ENCODE data around the gene EFCAB9. TPM values are rescaled to one million over a fixed set of nuclear protein-coding genes. Genes with fewer than 3 reads are reported as not detected.
"Not testable (repeated sequence)": the region's sequence is repeated elsewhere in the genome, so short reads cannot be mapped to it uniquely, and the experiment has no call there.

Gene EFCAB9
- total RNA-seq, 2 experiments from 2014 or later = not detected

DNA sequence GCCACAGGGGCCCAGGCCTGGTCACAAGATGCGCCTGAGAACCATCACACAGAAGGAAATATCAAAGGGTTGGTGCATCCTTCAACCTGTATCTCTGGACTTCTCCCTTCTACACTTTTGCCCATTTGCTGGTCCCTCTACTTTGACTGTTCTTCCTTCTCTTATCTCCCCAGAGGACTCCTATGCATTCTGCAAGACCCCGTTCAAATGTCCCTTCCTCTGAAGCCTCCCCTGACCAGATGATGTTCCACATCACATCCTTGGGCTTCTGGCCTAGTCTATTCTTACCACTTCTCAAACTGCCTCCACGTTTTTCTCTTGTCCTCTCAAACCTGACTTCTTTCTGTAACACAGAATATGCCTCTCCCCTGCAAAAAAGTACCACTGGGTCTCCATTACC, 40.3 kb upstream of the EFCAB9 start:
- H3K27me3 Mint-ChIP-seq = no peaks in the 10 kb centered on the region
- ChIA-PET CTCF (interaction anchor here (0.8 to 2.2 kb wide), 3 partner anchors 9 to 35 kb away, joined by 3 to 7 read pairs (median 6); partner anchors contain the start of gene STK10), POLR2A (no interaction called here)
- DNase-seq = no peak
- H3K27ac Mint-ChIP-seq = no peak overlapping the region
- no peak overlapping the region for H3K4me3 Mint-ChIP-seq
- peaks cover 75% of the 10 kb centered on the region for H3K36me3 Mint-ChIP-seq (ENCODE audit: low read depth)
- H3K4me1 Mint-ChIP-seq = peaks cover 72% of the 10 kb centered on the region
- H3K9me3 Mint-ChIP-seq = no peaks in the 10 kb centered on the region

DNA sequence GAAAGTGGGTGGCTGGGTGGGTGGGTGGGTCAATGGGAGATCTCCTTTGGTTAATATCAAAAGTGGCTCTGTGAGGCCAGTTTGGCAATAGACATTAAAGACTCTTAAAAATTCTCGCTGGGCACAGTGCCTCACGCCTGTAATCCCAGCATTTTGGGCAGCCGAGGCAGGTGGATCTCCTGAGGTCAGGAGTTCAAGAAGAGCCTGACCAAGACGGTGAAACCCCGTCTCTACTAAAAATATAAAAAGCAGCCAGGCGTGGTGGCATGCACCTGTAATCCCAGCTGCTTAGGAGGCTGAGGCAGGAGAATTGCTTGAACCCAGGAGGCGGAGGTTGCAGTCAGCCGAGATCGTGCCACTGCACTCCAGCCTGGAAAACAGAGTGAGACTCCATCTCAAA, 38.9 kb upstream of the EFCAB9 start:
- DNase-seq, H3K9me3 Mint-ChIP-seq, H3K27ac Mint-ChIP-seq, H3K27me3 Mint-ChIP-seq, H3K4me3 Mint-ChIP-seq: not testable (repeated sequence)
- ChIA-PET CTCF (interaction anchor here (0.7 to 2.2 kb wide), 4 partner anchors 8 to 726 kb away, joined by 3 to 6 read pairs (median 4); partner anchors contain the start of gene STK10), POLR2A (interaction anchor here (0.6 kb wide), 1 partner anchor 1272 kb away, joined by 3 read pairs; no protein-coding TSS in a partner anchor)
- Mint-ChIP-seq H3K36me3 (ENCODE audit: low read depth) (peaks cover 69% of the 10 kb centered on the region), H3K4me1 (peaks cover 73% of the 10 kb centered on the region)

DNA sequence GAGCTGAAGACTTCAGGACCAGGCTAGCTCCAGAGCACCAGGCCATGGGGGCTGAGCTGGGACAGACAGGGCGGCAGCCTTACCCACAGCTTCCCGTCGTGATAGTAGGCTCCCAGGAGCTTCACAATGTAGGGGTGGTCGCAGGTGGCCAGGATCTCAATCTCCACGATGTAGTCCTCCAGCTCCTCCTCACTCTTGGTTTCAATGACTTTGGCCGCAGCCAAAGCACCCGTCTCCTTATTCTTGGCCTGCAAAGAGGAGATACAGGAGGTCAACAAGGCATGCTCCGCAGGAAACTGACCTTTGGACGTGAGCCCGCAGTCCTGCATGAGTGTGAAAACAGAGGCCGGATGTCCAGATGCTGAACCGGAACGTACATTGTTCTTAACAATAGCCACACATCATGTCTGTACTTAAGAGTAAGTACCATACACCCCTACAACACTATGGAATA, 37.4 kb upstream of the EFCAB9 start:
- Mint-ChIP-seq H3K4me3 (no peak overlapping the region), H3K9me3 (no peaks in the 10 kb centered on the region), H3K4me1 (peaks cover 71% of the 10 kb centered on the region)

DNA sequence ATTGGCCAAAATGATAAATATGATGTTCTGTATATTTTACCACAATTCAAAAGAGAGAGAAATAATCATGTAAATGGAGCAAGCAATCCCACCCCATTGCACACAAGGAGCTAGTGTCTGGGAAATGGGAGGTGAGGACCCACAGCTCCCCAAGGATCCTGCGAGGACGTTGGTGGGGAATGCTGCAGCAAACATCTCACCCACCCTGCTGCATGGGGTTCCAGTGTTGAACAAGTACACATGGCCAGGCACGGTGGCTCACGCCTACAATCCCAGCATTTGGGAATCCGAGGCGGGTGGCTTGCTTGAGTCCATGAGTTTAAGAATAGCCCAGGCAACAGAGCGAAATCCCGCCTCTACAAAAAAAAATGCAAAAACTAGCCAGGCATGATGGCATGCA, 35.0 kb upstream of the EFCAB9 start:
- CTCF ChIA-PET = interaction anchor here (0.7 kb wide), 1 partner anchor 27 kb away, joined by 3 read pairs; no protein-coding TSS in a partner anchor
- POLR2A ChIA-PET = no interaction called here
- no peak overlapping the region for H3K4me3 Mint-ChIP-seq

More for the DNA sequence above, 37.4 kb upstream of the EFCAB9 start:
- peaks cover 66% of the 10 kb centered on the region for H3K36me3 Mint-ChIP-seq (ENCODE audit: low read depth)
- DNase-seq = no peak
- ChIA-PET CTCF (interaction anchor here (0.7 to 1.7 kb wide), 7 partner anchors 9 to 32 kb away, joined by 3 to 5 read pairs (median 3); partner anchors contain the start of gene STK10), POLR2A (no interaction called here)
- no peaks in the 10 kb centered on the region for H3K27me3 Mint-ChIP-seq
- H3K27ac Mint-ChIP-seq = peak overlapping the region; percentile 14

DNA sequence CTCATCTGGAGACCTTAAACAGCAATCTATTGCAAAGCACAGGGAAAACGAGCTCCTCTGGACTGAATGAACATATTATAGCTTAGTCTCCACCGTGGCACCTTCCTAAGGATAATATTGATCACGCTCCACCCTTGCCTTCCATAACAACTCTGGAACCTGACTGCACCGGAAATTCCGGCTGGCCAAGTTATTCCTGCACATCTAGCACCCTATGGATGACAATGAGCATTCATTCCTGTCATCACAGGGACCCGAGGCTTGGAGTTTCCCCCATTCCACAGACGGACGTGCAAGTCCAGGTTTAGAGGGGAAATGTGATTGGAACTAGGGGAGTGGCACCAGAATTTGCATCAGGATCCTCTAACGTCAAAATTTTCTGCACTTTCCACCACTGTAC, 33.5 kb upstream of the EFCAB9 start:
- Mint-ChIP-seq H3K4me3 (no peak overlapping the region), H3K27me3 (no peaks in the 10 kb centered on the region), H3K36me3 (ENCODE audit: low read depth) (peaks cover 39% of the 10 kb centered on the region), H3K27ac (peak overlapping the region; percentile 80), H3K4me1 (peaks cover 64% of the 10 kb centered on the region), H3K9me3 (no peaks in the 10 kb centered on the region)
- ChIA-PET CTCF (interaction anchor here (1.3 to 2.2 kb wide), 3 partner anchors 9 to 14 kb away, joined by 4 to 8 read pairs (median 5); no protein-coding TSS in a partner anchor), POLR2A (no interaction called here)
- DNase-seq = no peak

More for the DNA sequence above, 35.0 kb upstream of the EFCAB9 start:
- Mint-ChIP-seq H3K9me3 (no peaks in the 10 kb centered on the region), H3K36me3 (ENCODE audit: low read depth) (peaks cover 50% of the 10 kb centered on the region), H3K27me3 (no peaks in the 10 kb centered on the region), H3K4me1 (peaks cover 68% of the 10 kb centered on the region), H3K27ac (peak overlapping the region; percentile 66)
- DNase-seq = no peak

DNA sequence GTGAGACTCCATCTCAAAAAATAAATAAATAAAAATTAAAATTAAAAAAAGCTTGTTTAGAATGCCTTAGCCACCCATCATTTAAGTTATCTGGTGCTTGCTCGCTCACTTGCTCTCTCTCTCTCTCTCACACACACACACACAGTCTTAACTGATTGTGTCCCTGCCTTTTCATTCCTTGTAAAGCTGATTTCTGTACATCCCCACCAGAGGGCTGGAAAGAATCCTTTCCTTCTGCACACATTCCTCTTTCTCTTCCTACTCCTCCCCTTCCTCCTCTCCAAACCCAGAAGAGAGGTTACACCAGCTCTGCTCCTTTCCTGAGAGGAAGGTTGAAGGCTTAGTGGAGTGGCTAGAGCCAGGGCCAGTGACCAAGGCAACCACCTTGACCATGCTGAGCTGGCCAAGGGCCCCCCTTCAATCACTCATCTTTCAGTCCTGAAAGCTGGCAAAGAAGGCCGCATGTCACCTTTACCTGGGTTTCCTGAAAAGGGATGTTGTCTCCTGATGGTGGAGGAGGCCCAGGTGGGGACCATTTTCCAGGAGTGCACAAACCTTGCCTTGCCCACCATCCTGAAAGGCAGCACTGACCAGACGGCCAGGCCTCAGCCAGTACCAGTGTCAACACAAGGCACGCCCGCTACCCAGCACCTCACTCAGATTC, 31.5 kb upstream of the EFCAB9 start:
- Mint-ChIP-seq H3K9me3 (no peaks in the 10 kb centered on the region), H3K27me3 (no peaks in the 10 kb centered on the region), H3K36me3 (ENCODE audit: low read depth) (peaks cover 41% of the 10 kb centered on the region), H3K4me3 (no peak overlapping the region), H3K27ac (peak overlapping the region; percentile 34), H3K4me1 (peaks cover 65% of the 10 kb centered on the region)
- ChIA-PET CTCF (interaction anchor here (0.5 to 2.0 kb wide), 4 partner anchors 8 to 155 kb away, joined by 3 to 7 read pairs (median 4); no protein-coding TSS in a partner anchor), POLR2A (no interaction called here)
- no peak for DNase-seq

DNA sequence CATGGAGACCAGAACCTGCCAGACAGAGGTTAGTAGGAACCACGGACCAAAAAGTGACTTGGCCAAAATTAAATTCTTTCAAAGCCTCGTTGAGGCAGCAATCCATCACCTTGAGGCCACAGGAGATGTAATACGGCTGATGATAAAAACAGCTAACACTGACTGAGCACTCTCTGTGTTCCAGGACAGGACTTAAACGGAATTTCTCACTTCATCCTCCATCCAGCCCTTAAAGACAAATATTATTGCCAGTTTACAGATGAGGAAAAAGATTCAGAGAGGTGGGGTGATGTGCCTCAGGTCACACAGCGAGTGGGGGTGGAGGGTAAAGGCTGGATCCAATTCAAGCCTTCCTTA, 31.0 kb upstream of the EFCAB9 start:
- ChIA-PET CTCF (interaction anchor here (1.3 to 2.0 kb wide), 4 partner anchors 9 to 156 kb away, joined by 3 to 6 read pairs (median 4); no protein-coding TSS in a partner anchor), POLR2A (no interaction called here)
- H3K27me3 Mint-ChIP-seq = no peaks in the 10 kb centered on the region
- DNase-seq = no peak
- no peak overlapping the region for H3K4me3 Mint-ChIP-seq
- no peak overlapping the region for H3K27ac Mint-ChIP-seq
- H3K4me1 Mint-ChIP-seq = peaks cover 67% of the 10 kb centered on the region
- peaks cover 39% of the 10 kb centered on the region for H3K36me3 Mint-ChIP-seq (ENCODE audit: low read depth)
- no peaks in the 10 kb centered on the region for H3K9me3 Mint-ChIP-seq

DNA sequence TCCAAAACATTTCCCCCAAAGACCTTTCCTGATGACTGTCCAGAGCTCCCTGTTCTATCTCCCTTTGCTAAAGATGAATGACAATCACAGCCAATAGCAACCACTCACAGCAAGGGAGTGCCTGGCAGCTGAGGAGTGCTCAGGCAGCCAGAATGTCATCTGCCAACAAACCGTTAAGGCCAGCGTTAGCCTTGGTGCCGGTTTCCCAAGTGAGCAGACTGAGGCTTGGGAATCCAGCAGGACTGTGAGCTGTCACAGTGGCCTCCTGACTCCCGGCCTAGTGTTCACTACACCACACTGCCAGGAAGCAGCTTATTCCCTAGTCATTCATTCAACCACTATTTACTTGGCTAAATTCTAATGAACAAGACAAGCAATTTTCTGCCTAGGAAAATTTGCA, 30.6 kb upstream of the EFCAB9 start:
- POLR2A ChIA-PET = no interaction called here
- no peak for DNase-seq
- H3K4me1 Mint-ChIP-seq = peaks cover 68% of the 10 kb centered on the region
- no peaks in the 10 kb centered on the region for H3K9me3 Mint-ChIP-seq
- H3K36me3 Mint-ChIP-seq (ENCODE audit: low read depth) = peaks cover 41% of the 10 kb centered on the region
- CTCF ChIA-PET = interaction anchor here (0.8 to 2.0 kb wide), 6 partner anchors 9 to 49 kb away, joined by 3 to 6 read pairs (median 4); no protein-coding TSS in a partner anchor
- no peak overlapping the region for H3K4me3 Mint-ChIP-seq
- H3K27ac Mint-ChIP-seq = no peak overlapping the region
- no peaks in the 10 kb centered on the region for H3K27me3 Mint-ChIP-seq

DNA sequence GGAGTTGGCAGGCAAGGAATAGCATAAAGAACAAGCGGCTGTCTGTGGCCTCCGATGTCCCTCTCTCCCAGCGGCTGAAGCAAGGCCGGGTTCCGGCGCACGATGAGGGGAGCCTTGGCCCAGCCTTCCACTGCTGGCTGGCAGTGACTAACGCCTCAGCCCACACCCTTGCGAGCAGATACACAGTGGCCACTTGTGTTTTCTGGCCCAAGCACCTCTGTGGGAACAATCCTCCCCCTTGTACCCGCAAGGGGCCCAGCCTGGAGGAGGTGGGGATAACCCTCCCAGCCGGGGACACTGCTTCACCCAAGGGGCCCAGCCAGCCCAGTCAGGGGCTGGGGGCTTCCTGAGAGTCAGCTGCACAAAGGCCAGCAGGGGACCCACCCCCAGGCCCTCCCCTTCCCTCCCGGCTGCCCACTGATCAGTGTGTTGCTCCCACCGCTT, 29.2 kb upstream of the EFCAB9 start:
- CTCF ChIA-PET = interaction anchor here (0.6 to 1.7 kb wide), 3 partner anchors 9 to 629 kb away, joined by 3 to 4 read pairs (median 3); no protein-coding TSS in a partner anchor
- Mint-ChIP-seq H3K4me1 (peaks cover 73% of the 10 kb centered on the region), H3K9me3 (no peaks in the 10 kb centered on the region), H3K27ac (no peak overlapping the region), H3K36me3 (ENCODE audit: low read depth) (peaks cover 49% of the 10 kb centered on the region), H3K4me3 (no peak overlapping the region), H3K27me3 (no peaks in the 10 kb centered on the region)
- POLR2A ChIA-PET = no interaction called here
- no peak for DNase-seq

DNA sequence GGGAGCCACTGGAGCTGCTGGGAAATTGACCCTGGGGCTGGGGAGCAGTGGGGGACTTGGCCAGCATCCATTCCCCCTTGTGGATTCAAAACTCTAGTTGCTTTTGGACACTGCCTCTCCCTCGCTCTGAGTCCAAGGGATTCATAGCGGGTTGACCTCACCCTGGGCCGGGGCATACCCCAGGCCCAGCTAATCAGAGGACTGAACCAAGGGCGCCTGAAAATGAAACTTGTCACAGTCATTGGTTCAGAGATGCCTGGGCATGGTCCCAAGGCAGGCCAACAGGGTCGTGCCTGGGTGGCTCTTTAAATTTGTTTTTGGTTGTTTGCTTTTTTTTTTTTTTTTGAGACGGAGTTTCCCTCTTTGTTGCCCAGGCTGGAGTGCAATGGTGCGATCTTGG, 28.5 kb upstream of the EFCAB9 start:
- no peak overlapping the region for H3K27ac Mint-ChIP-seq
- no peak for DNase-seq
- no peaks in the 10 kb centered on the region for H3K9me3 Mint-ChIP-seq
- H3K4me1 Mint-ChIP-seq = peaks cover 76% of the 10 kb centered on the region
- peaks cover 54% of the 10 kb centered on the region for H3K36me3 Mint-ChIP-seq (ENCODE audit: low read depth)
- H3K27me3 Mint-ChIP-seq = no peaks in the 10 kb centered on the region
- CTCF ChIA-PET = interaction anchor here (1.7 kb wide), 1 partner anchor 54 kb away, joined by 4 read pairs; no protein-coding TSS in a partner anchor
- H3K4me3 Mint-ChIP-seq = no peak overlapping the region
- POLR2A ChIA-PET = no interaction called here

DNA sequence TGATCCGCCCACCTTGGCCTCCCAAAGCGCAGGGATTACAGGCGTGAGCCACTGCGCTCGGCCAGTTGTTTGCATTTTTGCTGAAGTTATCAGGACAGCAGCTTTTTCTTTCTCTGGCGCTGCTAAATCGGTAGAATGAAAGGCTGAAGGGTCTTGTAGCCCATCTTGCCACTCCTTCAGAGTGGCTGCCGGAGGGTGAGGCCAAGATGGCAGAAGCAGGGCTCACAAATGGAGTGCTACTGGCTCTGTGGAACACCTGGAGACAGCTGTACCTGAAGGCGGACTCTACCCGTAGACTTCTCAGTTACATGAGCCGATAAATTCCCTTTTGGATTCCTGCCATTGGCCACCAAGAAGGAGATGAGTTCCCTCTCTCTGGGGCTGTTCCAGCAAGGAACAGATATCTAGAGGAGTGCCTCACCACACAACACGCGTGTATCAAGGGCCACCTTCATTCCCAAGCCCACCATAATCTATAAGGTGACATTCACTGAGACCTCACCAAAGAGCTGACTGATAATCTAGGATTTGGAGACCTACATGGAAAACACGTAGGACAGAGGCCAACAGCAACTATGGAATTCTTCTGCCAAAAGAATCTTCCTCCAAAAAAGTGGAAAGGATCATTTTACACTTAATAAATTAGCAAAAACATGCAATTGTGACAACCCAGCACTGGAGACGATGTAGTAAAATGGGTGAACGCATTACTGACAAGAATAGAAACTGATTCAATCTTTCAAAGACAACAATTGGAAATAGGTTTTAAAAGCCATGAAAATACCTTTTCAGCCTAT, 27.7 kb upstream of the EFCAB9 start:
- H3K27me3 Mint-ChIP-seq = no peaks in the 10 kb centered on the region
- no peak for DNase-seq
- H3K4me1 Mint-ChIP-seq = peaks cover 77% of the 10 kb centered on the region
- H3K36me3 Mint-ChIP-seq (ENCODE audit: low read depth) = peaks cover 56% of the 10 kb centered on the region
- no peak overlapping the region for H3K4me3 Mint-ChIP-seq
- POLR2A ChIA-PET = no interaction called here
- CTCF ChIA-PET = interaction anchor here (1.7 kb wide), 1 partner anchor 55 kb away, joined by 4 read pairs; no protein-coding TSS in a partner anchor
- no peak overlapping the region for H3K27ac Mint-ChIP-seq
- no peaks in the 10 kb centered on the region for H3K9me3 Mint-ChIP-seq

DNA sequence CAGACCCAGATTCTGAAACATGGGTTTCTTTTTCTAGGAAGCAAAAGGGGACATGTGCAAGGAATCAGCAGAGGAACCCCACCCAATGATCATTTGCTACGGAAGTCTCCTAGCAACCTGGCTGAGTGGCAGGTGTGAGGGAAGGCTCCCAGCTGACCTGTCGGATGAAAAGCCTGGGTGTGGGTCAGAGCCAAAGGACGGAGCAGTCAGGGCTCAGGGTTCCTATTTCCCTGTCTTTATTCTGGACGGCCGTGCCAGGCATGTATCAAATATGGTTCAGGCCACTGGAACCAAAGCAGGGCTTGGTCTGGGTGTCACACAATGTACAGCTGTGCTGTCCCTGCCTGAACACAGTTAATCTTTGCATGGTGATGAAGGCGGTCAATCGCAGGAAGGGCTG, 26.1 kb upstream of the EFCAB9 start:
- no peak overlapping the region for H3K4me3 Mint-ChIP-seq

More for the DNA sequence above, 26.1 kb upstream of the EFCAB9 start:
- peaks cover 58% of the 10 kb centered on the region for H3K36me3 Mint-ChIP-seq (ENCODE audit: low read depth)
- H3K27me3 Mint-ChIP-seq = no peaks in the 10 kb centered on the region
- CTCF ChIA-PET = interaction anchor here (1.4 to 1.5 kb wide), 2 partner anchors 11 to 17 kb away, joined by 3 to 4 read pairs; no protein-coding TSS in a partner anchor
- H3K9me3 Mint-ChIP-seq = no peaks in the 10 kb centered on the region
- H3K27ac Mint-ChIP-seq = no peak overlapping the region
- POLR2A ChIA-PET = no interaction called here
- no peak for DNase-seq
- peaks cover 79% of the 10 kb centered on the region for H3K4me1 Mint-ChIP-seq
